Muscle of leg (tissue), 11 donors: Measurements from ENCODE around the gene ANO2. TPM values are rescaled to one million over a fixed set of nuclear protein-coding genes. Genes with fewer than 3 reads are reported as not detected.
A peak's percentile ranks its signal among the peaks of the same experiment; 100 is the strongest.

ENCODE experiments used
- DNase-seq: peaks from one replicate; pipeline ENCODE4 v3.0.0; 2013
- H3K27ac ChIP-seq: one replicate; pipeline ENCODE4 v1.5.1; 2013; ENCODE audit warnings: mild to moderate bottlenecking, low read length, control low read depth
- H3K27me3 ChIP-seq: one replicate; pipeline ENCODE4 v1.6.1; 2013; ENCODE audit warnings: low read length; ENCODE audit not compliant: control insufficient read depth, insufficient read depth
- H3K36me3 ChIP-seq: one replicate; pipeline ENCODE4 v1.6.1; 2013; ENCODE audit warnings: low read length; ENCODE audit not compliant: control insufficient read depth, insufficient read depth
- H3K4me1 ChIP-seq: one replicate; pipeline ENCODE4 v1.6.1; 2013; ENCODE audit warnings: low read length; ENCODE audit not compliant: control insufficient read depth, insufficient read depth
- H3K4me3 ChIP-seq: one replicate; pipeline ENCODE4 v1.5.1; 2013; ENCODE audit warnings: low read length, control low read depth
- H3K9me3 ChIP-seq: replicated peaks from 2 replicates; pipeline ENCODE4 v1.6.1; 2013; ENCODE audit warnings: low read depth, low read length; ENCODE audit not compliant: control insufficient read depth
- WGBS: methylation state at CpG from one replicate; pipeline ENCODE4 v1.1.5; 2013; ENCODE audit warnings: missing lambda C conversion rate; ENCODE audit not compliant: insufficient coverage; 5-methylcytosine and 5-hydroxymethylcytosine counted together
- polyA plus RNA-seq, 8 donors: library from polyadenylated mRNA; unstranded; fragments of 120-200 nt; gene quantifications; one replicate each; pipeline versions ENCODE4 v1.2.1 to v1.2.3, GENCODE V29; 2013; ENCODE audit warnings: inconsistent platforms in 1 of 8, low replicate concordance in 1 of 8; ENCODE audit not compliant: insufficient read length in 8 of 8, insufficient read depth in 1 of 8
- total RNA-seq: library from RNA; stranded (reverse); fragments of 120-200 nt; gene quantifications from one replicate; pipeline ENCODE4 v1.2.4, GENCODE V29; 2013

ANO2 gene
- total and polyA plus RNA-seq, 9 donors: 2.5 to 5.9 (median 3.5) TPM

- H3K9me3 ChIP-seq: no peaks in the 10 kb centered on the region
- 90% methylated on average over 7 of the region's 10 CpGs for WGBS
- no peaks in the 10 kb centered on the region for H3K4me1 ChIP-seq
- no peak for DNase-seq
- H3K27ac ChIP-seq: no peak overlapping the region
- H3K4me3 ChIP-seq: no peak overlapping the region
- H3K36me3 ChIP-seq: no peaks in the 10 kb centered on the region
- no peaks in the 10 kb centered on the region for H3K27me3 ChIP-seq
Observed at GRCh38 chr12:5534426-5535199, 410.4 kb downstream of the ANO2 start.

- Histone ChIP-seq H3K9me3 (no peaks in the 10 kb centered on the region), H3K36me3 (no peaks in the 10 kb centered on the region), H3K27me3 (no peaks in the 10 kb centered on the region), H3K27ac (no peak overlapping the region), H3K4me3 (no peak overlapping the region), H3K4me1 (no peaks in the 10 kb centered on the region)
- DNase-seq: no peak
- 80% methylated on average over 3 of the region's 3 CpGs for WGBS
Observed at GRCh38 chr12:5533368-5533767, 411.7 kb downstream of the ANO2 start.

- Histone ChIP-seq H3K36me3 (no peaks in the 10 kb centered on the region), H3K27ac (no peak overlapping the region), H3K4me1 (peaks cover 6% of the 10 kb centered on the region), H3K4me3 (no peak overlapping the region), H3K27me3 (no peaks in the 10 kb centered on the region), H3K9me3 (no peaks in the 10 kb centered on the region)
- WGBS: 83% methylated on average over 2 of the region's 4 CpGs
- DNase-seq: no peak
Observed at GRCh38 chr12:5525783-5526367, 419.2 kb downstream of the ANO2 start.

GRCh38 chr12:5524769-5525436, 420.2 kb downstream of the ANO2 start:
- DNase-seq: no peak
- peaks cover 6% of the 10 kb centered on the region for H3K4me1 ChIP-seq

GRCh38 chr12:5524116-5524768, 420.8 kb downstream of the ANO2 start:
- H3K4me3 ChIP-seq: no peak overlapping the region
- H3K27ac ChIP-seq: no peak overlapping the region
- WGBS: 89% methylated on average over 4 of the region's 12 CpGs
- H3K9me3 ChIP-seq: no peaks in the 10 kb centered on the region
- H3K4me1 ChIP-seq: peaks cover 6% of the 10 kb centered on the region
- no peak for DNase-seq
- no peaks in the 10 kb centered on the region for H3K36me3 ChIP-seq
- no peaks in the 10 kb centered on the region for H3K27me3 ChIP-seq

More at GRCh38 chr12:5524769-5525436, 420.2 kb downstream of the ANO2 start:
- Histone ChIP-seq H3K4me3 (no peak overlapping the region), H3K27me3 (no peaks in the 10 kb centered on the region), H3K36me3 (no peaks in the 10 kb centered on the region), H3K27ac (no peak overlapping the region), H3K9me3 (no peaks in the 10 kb centered on the region)
- WGBS: 75% methylated on average over 13 of the region's 15 CpGs

GRCh38 chr12:5523396-5524115, 421.5 kb downstream of the ANO2 start:
- Histone ChIP-seq H3K4me3 (no peak overlapping the region), H3K27ac (no peak overlapping the region), H3K36me3 (no peaks in the 10 kb centered on the region), H3K4me1 (peaks cover 6% of the 10 kb centered on the region), H3K27me3 (no peaks in the 10 kb centered on the region), H3K9me3 (no peaks in the 10 kb centered on the region)
- no peak for DNase-seq
- 85% methylated on average over 19 of the region's 24 CpGs for WGBS

GRCh38 chr12:5522432-5523335, 422.4 kb downstream of the ANO2 start:
- no peaks in the 10 kb centered on the region for H3K9me3 ChIP-seq
- H3K27me3 ChIP-seq: no peaks in the 10 kb centered on the region
- H3K27ac ChIP-seq: no peak overlapping the region
- 66% methylated on average over 5 of the region's 11 CpGs for WGBS
- DNase-seq: peak; percentile 38
- H3K36me3 ChIP-seq: no peaks in the 10 kb centered on the region
- H3K4me3 ChIP-seq: no peak overlapping the region
- peaks cover 6% of the 10 kb centered on the region for H3K4me1 ChIP-seq

GRCh38 chr12:5521456-5522325, 423.4 kb downstream of the ANO2 start:
- Histone ChIP-seq H3K9me3 (no peaks in the 10 kb centered on the region), H3K4me3 (no peak overlapping the region), H3K36me3 (no peaks in the 10 kb centered on the region), H3K27me3 (no peaks in the 10 kb centered on the region), H3K27ac (no peak overlapping the region), H3K4me1 (peaks cover 10% of the 10 kb centered on the region)
- WGBS: 84% methylated on average over 20 of the region's 20 CpGs
- no peak for DNase-seq
